HG02623 (cell line): ENCODE results near the gene SLC41A3.
"Not testable (repeated sequence)": the region's sequence is repeated elsewhere in the genome, so short reads cannot be mapped to it uniquely, and the experiment has no call there.

Experiments used
- ATAC-seq: cut with Tn5 transposase; IDR thresholded peaks from one replicate; pipeline ENCODE4 v1.9.1; 2021; ENCODE audit warnings: moderate library complexity; ENCODE audit not compliant: unreplicated experiment

The SLC41A3 gene

GRCh38 chr3:126107203-126107939, 23.4 kb upstream of the SLC41A3 start:
- ATAC-seq: no peak

DNA sequence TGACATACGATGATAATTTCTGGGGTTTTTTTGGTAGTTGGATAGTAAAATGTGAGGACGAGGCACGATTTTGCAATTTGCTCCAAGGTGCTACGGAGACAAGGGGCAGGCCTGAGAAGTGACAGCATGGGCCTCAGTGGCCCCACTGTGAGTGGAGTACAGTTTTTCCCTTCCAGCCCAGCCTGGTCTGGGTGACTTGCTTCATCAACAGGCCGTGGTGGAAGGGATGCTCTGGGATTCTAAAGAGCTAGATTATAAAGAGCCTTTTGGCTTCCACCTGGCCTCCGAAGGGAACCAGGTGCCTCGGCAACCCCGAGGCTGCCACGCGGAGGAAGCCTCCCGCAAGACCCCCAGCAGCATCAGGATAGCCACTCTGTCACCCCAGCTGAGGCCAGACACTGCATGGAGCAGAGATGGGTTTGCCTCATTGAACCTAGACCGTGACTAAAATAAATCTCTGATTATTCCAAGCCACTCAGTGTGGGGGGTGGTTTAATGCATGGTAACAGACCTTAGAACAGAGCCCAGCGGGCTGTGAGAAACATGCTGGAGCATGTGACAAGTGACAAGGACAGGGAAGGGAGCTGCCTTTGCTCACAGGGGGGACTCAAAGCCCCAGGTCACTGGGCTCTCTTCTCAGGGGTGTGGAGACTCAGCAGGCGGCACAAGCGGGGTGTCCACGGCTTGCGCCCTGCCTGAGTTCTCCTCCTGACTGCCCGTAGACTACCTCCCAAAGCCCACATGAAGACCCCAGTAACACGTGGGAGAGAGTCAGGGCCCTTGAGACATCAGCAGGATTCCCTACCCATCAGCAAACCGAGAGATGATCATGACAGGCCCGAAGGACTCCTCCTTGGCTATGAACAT, 22.6 kb upstream of the SLC41A3 start:
- no peak for ATAC-seq

DNA sequence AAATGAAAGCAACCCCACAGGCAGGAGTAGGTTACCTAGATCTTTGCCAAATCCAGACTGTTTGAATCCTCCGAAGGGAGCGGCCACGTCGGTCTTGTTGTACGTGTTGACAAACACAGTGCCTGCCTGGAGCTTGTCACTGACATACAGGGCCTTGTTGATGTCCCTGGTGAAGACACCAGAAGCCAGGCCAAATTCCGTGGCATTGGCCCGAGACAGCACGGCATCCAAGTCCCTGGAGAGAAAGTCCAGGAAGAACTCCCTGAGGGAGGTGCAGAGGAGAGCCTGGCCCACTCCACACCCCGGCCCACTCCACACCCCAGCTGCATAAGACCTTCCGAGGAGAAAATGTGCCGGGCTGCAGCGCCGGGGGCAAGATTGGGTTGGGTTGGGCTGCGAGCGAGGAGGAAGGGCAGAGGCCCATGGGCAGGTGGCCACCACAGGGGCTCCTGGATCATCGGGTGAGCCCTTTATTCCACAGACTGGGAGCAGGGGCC, 21.8 kb upstream of the SLC41A3 start:
- ATAC-seq: no peak

DNA sequence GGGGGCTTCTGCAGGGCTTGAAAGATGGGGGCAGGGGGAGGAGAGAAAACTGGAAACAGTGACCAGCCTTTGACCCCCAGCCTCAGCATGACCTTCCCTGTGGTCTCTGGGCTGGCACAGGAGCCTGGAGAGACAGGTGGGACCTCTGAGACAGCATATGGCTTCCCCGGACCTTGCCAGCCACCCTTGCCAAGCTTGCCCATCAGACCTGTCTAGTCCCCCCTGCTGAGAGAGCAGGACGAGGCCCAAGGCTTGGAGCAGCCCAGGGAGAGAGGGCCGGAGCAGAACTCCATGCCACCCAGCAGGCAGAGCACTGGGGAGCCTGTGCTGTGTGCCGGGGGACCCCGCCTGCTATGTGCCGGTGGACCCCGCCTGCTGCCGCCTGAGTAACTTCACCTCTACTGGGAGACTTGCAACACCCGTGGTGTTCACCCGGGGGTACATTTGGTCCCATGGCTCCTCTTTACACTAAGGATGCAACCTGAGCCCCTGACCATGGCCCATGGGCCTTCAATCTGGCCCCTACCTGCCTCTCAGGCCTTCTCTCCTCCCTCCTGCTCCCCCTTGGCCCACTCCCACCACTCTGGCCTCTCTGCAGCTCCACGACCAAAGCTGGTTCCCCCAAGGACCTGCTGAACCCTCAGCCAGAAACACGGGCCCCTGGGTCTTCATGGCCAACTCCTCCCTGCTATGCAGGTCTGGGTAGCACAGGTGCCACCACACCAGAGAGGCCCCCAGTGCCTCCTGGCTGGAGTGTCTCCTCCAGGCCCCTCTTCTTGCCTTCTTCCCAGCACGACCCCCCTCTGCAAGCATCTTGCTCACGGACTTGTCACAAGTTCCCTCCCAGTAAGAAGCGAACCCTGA, 21.1 kb upstream of the SLC41A3 start:
- ATAC-seq: no peak

DNA sequence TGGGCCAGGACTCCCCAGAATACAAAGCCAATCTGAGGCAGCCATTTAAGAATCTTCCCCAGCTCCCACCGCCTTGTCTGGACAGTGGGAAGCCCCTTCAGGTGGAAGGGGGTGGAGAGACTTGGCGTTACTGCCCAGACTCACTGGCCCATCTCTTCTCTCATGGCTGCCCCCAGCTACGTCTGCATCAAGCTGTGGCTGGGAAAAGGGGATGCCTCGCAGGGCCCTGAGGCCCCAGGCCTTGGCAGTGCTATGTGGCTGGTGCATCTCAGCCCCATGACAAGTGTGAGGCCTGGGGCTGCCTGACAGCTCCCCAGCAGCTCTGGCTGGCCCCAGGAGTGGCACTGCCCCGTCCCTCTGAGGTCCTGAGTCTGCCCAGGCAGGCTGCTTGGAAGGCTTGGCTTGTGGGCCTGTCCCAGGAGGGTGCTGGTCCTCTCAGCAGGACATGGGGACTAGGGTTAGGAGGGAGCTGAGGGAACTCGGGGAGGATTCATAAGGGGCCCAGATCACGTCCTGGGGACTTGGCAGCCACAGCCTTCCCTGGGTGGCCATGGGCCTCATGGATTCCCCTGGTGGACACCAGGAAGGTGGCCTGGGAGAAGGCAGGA, 20.2 kb upstream of the SLC41A3 start:
- no peak for ATAC-seq

- ATAC-seq: no peak
These were observed 19.4 kb upstream of the SLC41A3 start for GRCh38 chr3:126103121-126104027.

- no peak for ATAC-seq
These were observed 18.6 kb upstream of the SLC41A3 start for GRCh38 chr3:126102530-126102951.

GRCh38 chr3:126102011-126102410, 18.1 kb upstream of the SLC41A3 start:
- no peak for ATAC-seq

DNA sequence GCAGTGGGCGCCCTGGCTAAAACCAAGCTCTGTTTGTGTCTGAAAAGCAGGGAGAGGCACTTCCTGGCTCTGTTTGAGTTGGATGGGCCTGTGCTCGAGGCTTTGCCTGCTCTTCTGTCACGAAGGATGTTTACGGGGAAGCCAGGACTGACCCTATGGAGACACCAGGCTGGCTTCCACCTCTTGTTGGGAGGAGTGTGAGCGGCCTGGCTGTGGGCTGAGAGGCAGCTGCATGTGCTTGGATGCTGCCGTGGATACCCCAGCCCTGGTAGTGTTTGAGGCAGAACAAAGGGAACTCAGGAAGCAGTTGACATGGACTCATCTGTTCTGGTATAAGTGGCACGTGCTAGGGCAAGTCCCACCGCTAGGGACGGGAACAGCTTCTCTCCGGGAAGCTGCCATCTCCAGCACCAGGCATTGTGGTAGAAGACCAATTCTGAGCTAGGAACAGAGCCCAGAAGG, 17.6 kb upstream of the SLC41A3 start:
- no peak for ATAC-seq

GRCh38 chr3:126100634-126101301, 16.8 kb upstream of the SLC41A3 start:
- no peak for ATAC-seq

DNA sequence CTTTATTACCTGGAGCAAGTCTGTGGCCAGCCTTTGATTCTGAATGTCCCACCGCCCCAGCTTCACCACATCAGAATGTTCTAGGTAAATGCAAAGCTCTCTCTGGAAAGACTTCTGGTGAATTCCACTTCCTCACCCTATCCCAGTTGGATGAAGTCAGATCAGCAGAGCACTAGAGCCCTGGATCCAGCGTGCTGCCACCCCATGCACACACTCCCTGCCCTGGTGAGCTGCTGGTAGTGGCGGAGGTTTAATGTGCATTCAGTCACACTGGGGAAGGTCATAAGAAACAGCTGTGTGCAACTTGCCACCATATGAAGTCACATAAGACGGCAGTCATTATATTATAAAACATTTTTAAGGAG, 16.3 kb upstream of the SLC41A3 start:
- ATAC-seq: no peak

GRCh38 chr3:126098391-126098858, 14.5 kb upstream of the SLC41A3 start:
- ATAC-seq: no peak

DNA sequence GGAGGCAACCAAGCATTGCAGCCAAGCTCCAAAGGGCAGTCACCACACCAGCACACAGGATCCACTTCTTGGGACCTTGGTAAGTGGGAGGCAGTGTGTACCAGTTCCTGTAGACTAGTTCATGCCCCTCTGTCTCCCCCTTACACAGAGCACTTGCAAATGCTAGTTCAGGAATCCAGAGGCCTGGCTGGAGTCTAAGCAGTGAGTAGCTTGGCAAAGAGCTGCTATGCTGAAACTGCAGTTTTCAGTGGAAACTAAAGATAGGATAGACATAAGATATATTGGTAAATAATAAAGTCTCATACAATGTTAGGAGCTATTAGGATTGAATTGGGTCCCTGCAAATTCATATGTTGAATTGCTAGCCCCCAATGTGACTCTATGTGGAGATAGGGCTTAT, 13.9 kb upstream of the SLC41A3 start:
- no peak for ATAC-seq

DNA sequence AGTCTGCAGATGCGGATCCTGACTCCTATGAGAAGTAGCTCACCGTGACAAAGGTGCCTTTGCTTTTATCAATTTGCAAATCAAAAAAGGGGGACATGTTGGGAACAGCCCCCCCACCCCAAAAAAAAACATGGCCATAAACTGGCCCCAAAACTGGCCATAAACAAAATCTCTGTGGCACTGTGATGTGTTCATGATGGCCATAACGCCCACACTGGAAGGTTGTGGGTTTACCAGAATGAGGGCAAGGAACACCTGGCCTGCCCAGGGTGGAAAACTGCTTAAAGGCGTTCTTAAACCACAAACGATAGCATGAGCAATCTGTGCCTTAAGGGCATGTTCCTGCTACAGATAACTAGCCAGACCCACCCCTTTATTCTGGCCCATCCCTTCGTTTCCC, 12.3 kb upstream of the SLC41A3 start:
- ATAC-seq: not testable (repeated sequence)

DNA sequence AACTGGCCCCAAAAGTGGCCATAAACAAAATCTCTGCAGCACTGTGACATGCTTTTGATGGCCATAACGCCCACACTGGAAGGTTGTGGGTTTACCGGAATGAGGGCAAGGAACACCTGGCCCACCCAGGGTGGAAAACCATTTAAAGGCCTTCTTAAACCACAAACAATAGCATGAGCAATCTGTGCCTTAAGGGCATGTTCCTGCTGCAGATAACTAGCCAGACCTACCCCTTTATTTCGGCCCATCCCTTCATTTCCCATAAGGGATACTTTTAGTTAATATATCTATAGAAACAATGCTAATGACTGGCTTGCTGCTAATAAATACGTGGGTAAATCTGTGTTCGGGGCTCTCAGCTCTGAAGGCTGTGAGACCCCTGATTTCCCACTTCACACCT, 8.2 kb upstream of the SLC41A3 start:
- not testable (repeated sequence) for ATAC-seq

GRCh38 chr3:126087552-126088175, 3.7 kb upstream of the SLC41A3 start:
- no peak for ATAC-seq

DNA sequence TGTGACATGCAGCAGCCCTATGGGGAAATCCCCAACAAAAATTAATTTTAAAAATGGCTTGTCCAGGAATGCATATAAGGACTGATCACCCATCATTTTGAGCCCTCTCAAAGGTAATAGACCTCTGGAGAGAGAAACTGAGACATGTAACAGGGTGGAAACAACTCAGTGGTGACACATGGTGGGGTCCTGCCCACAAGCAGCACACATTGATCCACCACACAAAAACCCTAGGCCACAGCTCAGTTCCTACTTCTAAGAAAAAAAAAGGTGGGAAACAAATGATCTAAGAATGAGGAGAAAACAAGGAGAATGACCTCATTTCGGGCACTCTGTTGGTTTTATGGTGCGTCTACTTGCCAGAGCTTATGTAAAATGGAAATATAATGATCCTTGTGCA, 1.9 kb upstream of the SLC41A3 start:
- ATAC-seq: no peak

GRCh38 chr3:126085276-126085675, 1.4 kb upstream of the SLC41A3 start:
- ATAC-seq: no peak
